NB4 (cell line): ENCODE measurements around the gene DIS3L2.

Experiments
- DNase-seq: peaks from one replicate; pipeline ENCODE4 v3.0.0; 2010; ENCODE audit warnings: low read depth
- H3K4me3 ChIP-seq: one replicate; pipeline ENCODE4 v1.5.1; 2011; ENCODE audit warnings: mild to moderate bottlenecking, low read depth, low read length, moderate library complexity
- MAX ChIP-seq: IDR thresholded peaks from 2 replicates; pipeline ENCODE4 v1.6.1; 2011; ENCODE audit warnings: low read depth, low read length
- MYC ChIP-seq: IDR thresholded peaks from 2 replicates; pipeline ENCODE4 v1.6.1; 2011; ENCODE audit warnings: low read depth, low read length
- POLR2A ChIP-seq: IDR thresholded peaks from 2 replicates; pipeline ENCODE4 v1.6.1; 2011; ENCODE audit warnings: mild to moderate bottlenecking; ENCODE audit not compliant: insufficient read length; ENCODE audit errors: extremely low read depth
- TF ChIP-seq, protein P1 (sequence below): IDR thresholded peaks from one replicate; pipeline ENCODE4 v1.5.1; 2012; ENCODE audit warnings: low read depth, low read length

The DIS3L2 gene

GRCh38 chr2:231988179-231988866 lies 26.8 kb downstream of the DIS3L2 start:
- TF ChIP-seq, protein P1, sequence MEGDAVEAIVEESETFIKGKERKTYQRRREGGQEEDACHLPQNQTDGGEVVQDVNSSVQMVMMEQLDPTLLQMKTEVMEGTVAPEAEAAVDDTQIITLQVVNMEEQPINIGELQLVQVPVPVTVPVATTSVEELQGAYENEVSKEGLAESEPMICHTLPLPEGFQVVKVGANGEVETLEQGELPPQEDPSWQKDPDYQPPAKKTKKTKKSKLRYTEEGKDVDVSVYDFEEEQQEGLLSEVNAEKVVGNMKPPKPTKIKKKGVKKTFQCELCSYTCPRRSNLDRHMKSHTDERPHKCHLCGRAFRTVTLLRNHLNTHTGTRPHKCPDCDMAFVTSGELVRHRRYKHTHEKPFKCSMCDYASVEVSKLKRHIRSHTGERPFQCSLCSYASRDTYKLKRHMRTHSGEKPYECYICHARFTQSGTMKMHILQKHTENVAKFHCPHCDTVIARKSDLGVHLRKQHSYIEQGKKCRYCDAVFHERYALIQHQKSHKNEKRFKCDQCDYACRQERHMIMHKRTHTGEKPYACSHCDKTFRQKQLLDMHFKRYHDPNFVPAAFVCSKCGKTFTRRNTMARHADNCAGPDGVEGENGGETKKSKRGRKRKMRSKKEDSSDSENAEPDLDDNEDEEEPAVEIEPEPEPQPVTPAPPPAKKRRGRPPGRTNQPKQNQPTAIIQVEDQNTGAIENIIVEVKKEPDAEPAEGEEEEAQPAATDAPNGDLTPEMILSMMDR = no peak
- TF ChIP-seq POLR2A = no peak
- no peak for TF ChIP-seq MAX
- no peak for TF ChIP-seq MYC

GRCh38 chr2:231991664-231992063 lies 30.2 kb downstream of the DIS3L2 start:
- DNase-seq = no peak
- no peak overlapping the region for H3K4me3 ChIP-seq
- TF ChIP-seq, protein P1 = no peak
- no peak for TF ChIP-seq MYC
- TF ChIP-seq MAX = no peak
- TF ChIP-seq POLR2A = no peak

More at GRCh38 chr2:231988179-231988866, 26.8 kb downstream of the DIS3L2 start:
- no peak overlapping the region for H3K4me3 ChIP-seq
- no peak for DNase-seq

DNA sequence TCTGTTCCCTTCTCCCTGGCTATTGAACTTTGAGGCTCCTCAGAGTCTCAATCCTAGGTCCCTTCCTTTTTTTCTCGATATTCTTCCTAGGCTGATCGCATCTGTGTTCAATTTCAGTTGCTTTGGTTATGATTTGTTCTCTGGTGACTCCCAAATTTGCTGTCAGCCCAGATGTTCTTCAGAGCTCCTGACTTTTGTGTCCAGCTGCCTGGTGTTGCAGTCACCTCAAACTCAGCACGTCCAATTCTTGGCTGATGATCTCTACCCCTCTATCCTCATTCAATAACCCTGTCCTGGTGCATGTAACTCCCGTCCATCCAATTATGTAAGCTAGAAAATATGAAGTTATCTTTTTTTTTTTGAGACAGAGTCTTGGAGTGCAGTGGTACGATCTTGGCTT lies 31.4 kb downstream of the DIS3L2 start:
- no peak overlapping the region for H3K4me3 ChIP-seq
- no peak for DNase-seq
- TF ChIP-seq MYC (no peak), MAX (no peak), POLR2A (no peak)
- TF ChIP-seq, protein P1 = no peak

DNA sequence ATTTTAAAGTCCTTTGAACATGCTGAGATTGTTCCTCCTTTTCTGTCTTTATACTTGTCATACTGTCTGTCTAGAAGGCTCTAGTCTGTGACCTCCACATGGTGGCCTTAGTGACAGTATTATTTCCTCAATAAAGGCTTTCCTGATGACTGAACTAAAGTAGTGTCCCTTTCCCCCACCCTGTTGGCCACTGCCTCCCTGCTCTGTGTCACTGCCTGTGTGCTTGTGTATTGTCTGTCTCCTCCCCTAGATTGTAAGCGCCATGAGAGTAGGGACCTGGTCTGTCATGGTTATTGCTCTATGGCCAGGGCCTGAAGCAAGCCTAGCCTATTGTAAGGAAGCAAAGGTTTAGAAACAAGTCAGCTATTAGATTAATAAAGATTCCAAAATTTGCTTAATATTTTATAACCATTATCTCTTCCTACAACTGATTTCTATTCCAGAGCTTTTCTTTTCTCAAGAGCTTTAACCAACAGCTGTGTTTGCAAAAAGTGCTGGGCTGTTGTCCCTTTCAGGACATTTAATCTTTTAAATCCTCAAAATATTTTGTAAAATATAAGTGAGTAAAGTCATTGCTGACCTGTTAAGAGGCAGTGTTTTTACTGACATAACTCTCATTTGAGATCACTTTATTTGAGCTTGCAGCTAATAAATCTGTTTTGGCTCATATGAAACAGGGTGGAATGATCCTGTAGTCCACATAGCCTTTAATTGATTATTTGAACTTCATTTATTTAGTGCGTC lies 35.5 kb downstream of the DIS3L2 start:
- no peak for DNase-seq
- H3K4me3 ChIP-seq = no peak overlapping the region

DNA sequence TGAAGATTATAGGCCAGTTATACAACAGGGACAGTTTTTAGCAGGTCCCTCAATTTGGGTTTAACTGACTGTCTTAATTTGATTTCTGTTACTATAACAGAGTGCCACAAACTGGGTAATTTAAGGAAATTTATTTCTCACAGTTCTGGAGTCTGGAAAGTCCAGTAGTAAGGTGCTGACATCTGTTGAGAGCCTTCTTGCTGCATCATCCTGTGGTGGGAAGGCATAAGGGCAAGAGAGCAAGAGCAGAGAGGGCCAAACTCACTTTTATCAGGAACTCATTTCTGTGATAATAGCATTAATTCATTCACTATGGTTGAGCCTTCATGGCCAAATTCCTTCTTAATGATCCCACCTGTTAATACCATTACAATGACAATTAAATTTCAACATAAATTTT lies 36.5 kb downstream of the DIS3L2 start:
- TF ChIP-seq MAX = no peak
- no peak for TF ChIP-seq POLR2A
- TF ChIP-seq, protein P1 = no peak
- TF ChIP-seq MYC = no peak
- H3K4me3 ChIP-seq = no peak overlapping the region
- DNase-seq = no peak

More for the DNA sequence above, 35.5 kb downstream of the DIS3L2 start:
- TF ChIP-seq, protein P1 = no peak
- TF ChIP-seq MAX = no peak
- TF ChIP-seq POLR2A = no peak
- TF ChIP-seq MYC = no peak
